Measurements from ENCODE around the gene VPS35L. TPM values are rescaled to one million over a fixed set of nuclear protein-coding genes. Genes with fewer than 3 reads are reported as not detected.

The VPS35L gene
- total RNA-seq, 1 donor from 2014 or later, result 59.3 TPM

- Mint-ChIP-seq H3K27me3 (ENCODE audit: low read depth) (no peaks in the 10 kb centered on the region), H3K27ac (peak overlapping the region; percentile 83), H3K9me3 (no peaks in the 10 kb centered on the region), H3K4me3 (no peak overlapping the region), H3K36me3 (peaks cover 47% of the 10 kb centered on the region), H3K4me1 (peaks cover 24% of the 10 kb centered on the region)
- TF ChIP-seq CTCF (IDR thresholded peaks at IDR 0.05; ENCODE audit: unreplicated experiment), result no peak
- DNase-seq (ENCODE audit: low spot score in 2 of 2, unreplicated experiment in 2 of 2), result no peak
Measured at GRCh38 chr16:19700319-19700781, 144.8 kb downstream of the VPS35L start.

GRCh38 chr16:19701091-19701490 is 145.6 kb downstream of the VPS35L start:
- Mint-ChIP-seq H3K27me3 (ENCODE audit: low read depth) (no peaks in the 10 kb centered on the region), H3K4me1 (peaks cover 23% of the 10 kb centered on the region), H3K27ac (peak overlapping the region; percentile 43), H3K4me3 (no peak overlapping the region), H3K36me3 (peaks cover 53% of the 10 kb centered on the region), H3K9me3 (no peaks in the 10 kb centered on the region)
- no peak for DNase-seq (ENCODE audit: low spot score in 2 of 2, unreplicated experiment in 2 of 2)
- TF ChIP-seq CTCF (IDR thresholded peaks at IDR 0.05; ENCODE audit: unreplicated experiment), result no peak

GRCh38 chr16:19703172-19703889 is 147.8 kb downstream of the VPS35L start:
- H3K4me1 Mint-ChIP-seq, result peaks cover 16% of the 10 kb centered on the region
- DNase-seq (ENCODE audit: low spot score in 2 of 2, unreplicated experiment in 2 of 2), result no peak
- no peak overlapping the region for H3K4me3 Mint-ChIP-seq
- no peak overlapping the region for H3K27ac Mint-ChIP-seq
- no peaks in the 10 kb centered on the region for H3K9me3 Mint-ChIP-seq
- H3K27me3 Mint-ChIP-seq (ENCODE audit: low read depth), result no peaks in the 10 kb centered on the region
- H3K36me3 Mint-ChIP-seq, result peaks cover 56% of the 10 kb centered on the region
- no peak for TF ChIP-seq CTCF (IDR thresholded peaks at IDR 0.05; ENCODE audit: unreplicated experiment)

- DNase-seq (ENCODE audit: low spot score in 2 of 2, unreplicated experiment in 2 of 2), result no peak
- no peak for TF ChIP-seq CTCF (IDR thresholded peaks at IDR 0.05; ENCODE audit: unreplicated experiment)
- Mint-ChIP-seq H3K36me3 (peaks cover 54% of the 10 kb centered on the region), H3K9me3 (no peaks in the 10 kb centered on the region), H3K27me3 (ENCODE audit: low read depth) (no peaks in the 10 kb centered on the region), H3K4me1 (peaks cover 14% of the 10 kb centered on the region), H3K4me3 (no peak overlapping the region), H3K27ac (no peak overlapping the region)
Measured at GRCh38 chr16:19704321-19705145, 149.0 kb downstream of the VPS35L start.

GRCh38 chr16:19705146-19705501 is 149.6 kb downstream of the VPS35L start:
- Mint-ChIP-seq H3K9me3 (no peaks in the 10 kb centered on the region), H3K4me3 (no peak overlapping the region), H3K4me1 (peaks cover 10% of the 10 kb centered on the region), H3K27me3 (ENCODE audit: low read depth) (no peaks in the 10 kb centered on the region), H3K36me3 (peaks cover 56% of the 10 kb centered on the region), H3K27ac (no peak overlapping the region)
- DNase-seq (ENCODE audit: low spot score in 2 of 2, unreplicated experiment in 2 of 2), result no peak
- TF ChIP-seq CTCF (IDR thresholded peaks at IDR 0.05; ENCODE audit: unreplicated experiment), result no peak

All from mesothelial cell of epicardium (in vitro differentiated cells).